ENCODE results near the gene C22orf39.
"Not testable (repeated sequence)": the region's sequence is repeated elsewhere in the genome, so short reads cannot be mapped to it uniquely, and the experiment has no call there.

The C22orf39 gene

GRCh38 chr22:19453718-19454117 is 6.2 kb upstream of the C22orf39 start:
- DNase-seq (ENCODE audit: low spot score) = no peak

GRCh38 chr22:19451570-19451969 is 4.1 kb upstream of the C22orf39 start:
- no peak for DNase-seq (ENCODE audit: low spot score)

GRCh38 chr22:19450363-19451175 is 3.1 kb upstream of the C22orf39 start:
- no peak for DNase-seq (ENCODE audit: low spot score)

GRCh38 chr22:19449422-19449767 is 1.9 kb upstream of the C22orf39 start:
- DNase-seq (ENCODE audit: low spot score) = no peak

- no peak for DNase-seq (ENCODE audit: low spot score)
These were observed 1.4 kb upstream of the C22orf39 start for GRCh38 chr22:19448739-19449421.

GRCh38 chr22:19448076-19448607 is 631 bp upstream of the C22orf39 start:
- DNase-seq (ENCODE audit: low spot score) = peak; percentile 71

- DNase-seq (ENCODE audit: low spot score) = no peak
These were observed 745 bp downstream of the C22orf39 start for GRCh38 chr22:19446603-19447329.

- not testable (repeated sequence) for DNase-seq (ENCODE audit: low spot score)
These were observed 2.1 kb downstream of the C22orf39 start for GRCh38 chr22:19445279-19445982.

- DNase-seq (ENCODE audit: low spot score) = no peak
These were observed 3.8 kb downstream of the C22orf39 start for GRCh38 chr22:19443544-19444211.

- DNase-seq (ENCODE audit: low spot score) = no peak
These were observed 5.3 kb downstream of the C22orf39 start for GRCh38 chr22:19442166-19442565.

GRCh38 chr22:19440411-19441195 is 6.9 kb downstream of the C22orf39 start:
- no peak for DNase-seq (ENCODE audit: low spot score)

GRCh38 chr22:19438298-19438697 is 9.2 kb downstream of the C22orf39 start:
- DNase-seq (ENCODE audit: low spot score) = no peak

- DNase-seq (ENCODE audit: low spot score) = not testable (repeated sequence)
These were observed 10.9 kb downstream of the C22orf39 start for GRCh38 chr22:19436444-19437161.

GRCh38 chr22:19434829-19435580 is 12.5 kb downstream of the C22orf39 start:
- DNase-seq (ENCODE audit: low spot score) = no peak

GRCh38 chr22:19434401-19434800 is 13.1 kb downstream of the C22orf39 start:
- no peak for DNase-seq (ENCODE audit: low spot score)

GRCh38 chr22:19432133-19432851 is 15.2 kb downstream of the C22orf39 start, which contains the start of gene MRPL40:
TSS of gene MRPL40 (plus strand) at chr22:19432545. CDS start at chr22:19432555, 10 bp downstream.
- DNase-seq (ENCODE audit: low spot score) = peak; percentile 98

GRCh38 chr22:19431649-19432132 is 15.8 kb downstream of the C22orf39 start, which contains the start of gene HIRA:
TSS of gene HIRA (minus strand) at chr22:19431733. CDS start at chr22:19431476, 257 bp downstream.
- peak; percentile 88 for DNase-seq (ENCODE audit: low spot score)

All from AG20443 (cell line).